GM19372 (cell line): ENCODE data around the gene MITF.

ENCODE experiments used
- ATAC-seq: cut with Tn5 transposase; IDR thresholded peaks from one replicate; pipeline ENCODE4 v1.9.1; 2021; ENCODE audit warnings: mild to moderate bottlenecking, low read depth, moderate library complexity; ENCODE audit not compliant: unreplicated experiment

Gene MITF

DNA sequence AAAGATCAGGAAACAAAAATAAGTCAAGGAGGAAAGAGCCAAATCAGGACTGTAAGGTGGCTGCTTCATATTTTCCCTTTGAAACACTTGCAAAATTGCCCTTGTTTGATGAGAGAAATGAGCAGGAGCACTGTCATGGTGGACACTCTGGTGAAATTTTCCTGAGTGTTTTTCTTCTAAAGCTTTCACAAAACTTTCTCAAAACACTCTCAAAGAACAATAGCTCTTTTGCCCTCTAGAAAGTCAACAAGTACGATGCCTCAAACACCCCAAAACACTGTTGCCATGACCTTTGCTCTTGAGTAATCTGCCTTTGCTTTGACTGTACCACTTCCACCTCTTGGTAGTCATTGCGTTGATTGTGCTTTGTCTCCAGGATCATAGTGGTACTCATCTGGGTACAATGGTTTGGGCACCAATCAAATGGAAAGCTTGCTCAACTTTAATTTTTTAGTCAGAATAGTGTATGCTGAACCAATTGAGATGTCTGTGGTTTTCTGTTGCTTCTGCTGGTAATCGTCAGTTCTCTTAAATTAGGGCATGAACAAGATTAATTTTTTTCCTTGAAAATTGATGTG lies 13.2 kb upstream of the MITF start:
- ATAC-seq = no peak

DNA sequence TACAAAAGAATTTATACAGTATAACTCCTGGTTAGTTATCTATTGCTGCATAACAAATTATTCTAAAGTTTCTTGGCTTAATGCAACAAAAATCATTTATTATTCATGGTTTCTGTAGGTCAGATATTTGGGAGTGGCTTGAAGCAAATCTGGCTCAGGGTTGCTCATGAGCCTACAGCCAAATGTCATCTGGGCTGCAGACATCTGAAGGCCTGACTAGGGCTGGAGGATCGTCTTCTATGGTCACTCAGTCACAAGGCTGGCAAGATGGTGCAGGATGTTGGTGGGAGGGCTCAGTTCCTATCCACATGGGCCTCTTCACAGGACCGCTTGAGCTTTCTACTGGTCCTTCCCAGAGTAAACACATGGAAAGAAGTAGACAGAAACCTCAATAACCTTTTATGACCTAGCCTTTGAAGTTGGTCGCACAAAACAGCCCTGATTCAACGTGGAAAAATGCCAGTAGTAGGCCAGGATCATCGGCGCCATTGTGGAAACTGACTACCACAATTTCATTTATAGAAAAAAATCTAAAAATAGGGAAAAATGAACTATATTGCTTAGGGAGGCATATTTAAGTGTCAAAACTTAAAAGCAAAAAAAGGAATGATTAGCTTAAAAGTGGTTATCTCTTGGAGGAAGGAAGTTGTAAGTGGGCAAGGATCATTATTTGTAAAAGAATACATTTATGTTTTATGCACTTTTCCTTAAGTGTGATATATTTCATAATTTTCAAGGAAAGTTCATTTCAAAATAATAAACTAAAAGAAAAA lies 9.9 kb upstream of the MITF start:
- ATAC-seq = no peak

- ATAC-seq = no peak
Observed at GRCh38 chr3:69731080-69731479, 8.2 kb upstream of the MITF start.

DNA sequence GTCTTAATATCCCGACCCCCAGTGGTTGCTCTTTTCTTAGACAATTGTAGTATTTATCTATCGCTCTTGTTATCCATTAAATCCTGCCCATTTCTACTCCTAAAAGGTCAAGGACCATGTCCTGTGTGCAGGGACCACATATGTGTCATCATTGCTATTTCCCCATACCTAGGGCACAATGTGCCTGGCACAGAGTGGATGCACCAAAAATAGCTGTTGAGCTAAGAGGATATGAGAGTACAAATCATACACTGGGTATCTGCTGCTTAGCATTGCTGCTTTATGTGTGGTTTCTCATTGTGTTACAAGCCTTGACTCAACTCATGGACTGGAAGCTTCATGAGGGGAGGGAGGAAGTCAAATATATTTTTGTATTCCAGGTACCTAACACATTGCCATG lies 3.4 kb upstream of the MITF start:
- ATAC-seq = no peak

- ATAC-seq = no peak
Observed at GRCh38 chr3:69737392-69737791, 1.9 kb upstream of the MITF start.

DNA sequence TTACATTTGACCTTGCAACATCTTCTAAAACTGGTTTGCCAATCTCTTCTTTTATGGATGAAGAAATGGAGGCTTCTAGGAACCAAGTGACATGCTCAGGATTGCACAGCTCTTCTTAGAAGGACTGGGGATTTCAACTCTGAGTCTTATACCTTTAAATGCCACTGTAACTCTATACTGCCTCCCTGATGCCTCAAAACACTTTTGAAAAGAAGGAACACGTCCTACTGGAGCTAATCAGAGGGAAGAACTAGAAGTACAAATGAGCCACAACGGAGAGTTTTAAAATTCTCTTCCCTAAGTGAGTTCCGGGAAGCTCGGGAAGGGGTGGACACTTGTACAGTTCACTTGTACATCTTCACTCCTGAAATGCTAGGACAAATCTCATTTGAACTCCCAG lies 949 bp upstream of the MITF start:
- ATAC-seq = no peak

- ATAC-seq = no peak
Observed at GRCh38 chr3:69738859-69739203, 433 bp upstream of the MITF start.

- ATAC-seq = no peak
Observed at GRCh38 chr3:69740103-69741021, 1.1 kb downstream of the MITF start.

GRCh38 chr3:69741032-69741767 lies 1.9 kb downstream of the MITF start:
- no peak for ATAC-seq

- ATAC-seq = no peak
Observed at GRCh38 chr3:69742391-69742790, 3.1 kb downstream of the MITF start.

DNA sequence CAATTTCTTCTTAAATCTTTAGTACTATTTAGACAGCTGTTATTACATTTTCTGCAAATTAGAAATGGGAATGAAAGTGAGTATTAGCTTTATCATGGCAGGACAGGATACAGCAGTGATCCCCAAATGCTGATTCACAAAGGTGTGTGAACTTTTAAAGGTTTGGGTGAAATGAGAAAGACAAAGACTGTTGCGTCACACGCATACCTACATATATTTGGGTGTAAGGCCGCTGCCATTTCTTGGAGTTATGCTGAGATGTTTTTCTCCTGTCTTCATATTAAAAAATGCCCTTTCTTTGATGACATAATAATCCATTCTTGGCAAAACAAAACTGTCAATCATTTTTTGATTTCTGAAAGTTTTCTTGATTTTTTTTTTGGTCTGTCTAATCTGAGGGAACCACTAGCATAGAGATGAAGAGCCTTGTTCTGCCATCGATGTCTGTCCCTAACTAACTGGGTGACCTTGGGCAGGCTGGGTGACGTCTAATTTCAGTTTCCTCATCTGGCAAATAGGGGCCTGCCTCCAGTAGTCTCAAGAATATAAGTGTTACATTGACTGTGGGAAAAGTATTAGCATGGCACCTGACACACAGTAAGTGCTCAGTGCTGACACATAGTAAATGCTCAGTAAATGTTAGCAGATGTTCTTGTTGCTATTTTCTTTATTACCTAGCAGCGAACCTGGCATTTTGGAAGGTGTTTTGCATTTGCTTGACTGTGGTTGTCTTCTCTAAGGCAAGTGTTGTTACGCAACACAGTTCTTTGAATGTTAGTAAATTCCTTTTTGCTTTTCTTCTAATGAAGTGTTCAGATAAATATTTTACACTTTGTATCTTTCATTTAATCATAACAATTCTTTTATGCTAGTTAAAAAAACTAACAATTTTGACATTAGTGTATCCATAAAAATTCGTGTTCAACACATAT lies 5.0 kb downstream of the MITF start:
- ATAC-seq = no peak

GRCh38 chr3:69745505-69745904 lies 6.2 kb downstream of the MITF start:
- ATAC-seq = no peak

- ATAC-seq = no peak
Observed at GRCh38 chr3:69746119-69746518, 6.9 kb downstream of the MITF start.

DNA sequence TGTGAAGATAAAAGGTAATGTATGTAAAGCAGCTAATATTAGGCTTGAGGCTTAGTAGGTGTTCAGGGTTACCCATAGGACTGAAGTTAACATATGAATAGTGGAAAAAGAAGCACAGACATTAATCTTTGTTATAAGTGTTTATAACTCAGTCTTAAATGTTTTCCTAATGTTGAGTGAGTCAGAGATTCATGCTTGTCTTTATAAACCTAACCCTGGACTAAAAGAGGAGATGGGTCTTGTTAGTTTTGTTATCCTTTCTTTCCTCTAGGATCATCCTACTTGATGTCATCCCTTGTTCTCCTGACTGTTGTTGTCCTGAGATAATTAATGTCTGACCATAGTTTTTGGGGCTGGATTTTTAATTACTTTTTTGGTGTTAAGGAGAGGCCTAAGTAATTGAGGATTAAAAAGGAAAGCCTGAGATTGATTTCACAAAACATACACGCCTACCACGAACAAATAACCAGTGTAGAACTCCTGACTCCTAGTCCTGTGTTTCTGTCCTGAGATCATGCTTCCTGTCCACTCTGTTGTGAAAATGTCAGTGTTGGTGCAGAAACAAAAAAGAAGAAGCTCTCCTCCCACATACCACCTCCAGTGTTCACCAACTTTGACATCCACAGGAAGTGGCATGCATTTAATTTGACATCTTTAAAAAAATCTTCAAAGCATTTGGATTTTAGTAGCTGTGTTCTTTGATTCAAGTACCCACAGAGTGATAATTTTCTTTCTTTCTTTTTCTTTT lies 8.4 kb downstream of the MITF start:
- no peak for ATAC-seq

DNA sequence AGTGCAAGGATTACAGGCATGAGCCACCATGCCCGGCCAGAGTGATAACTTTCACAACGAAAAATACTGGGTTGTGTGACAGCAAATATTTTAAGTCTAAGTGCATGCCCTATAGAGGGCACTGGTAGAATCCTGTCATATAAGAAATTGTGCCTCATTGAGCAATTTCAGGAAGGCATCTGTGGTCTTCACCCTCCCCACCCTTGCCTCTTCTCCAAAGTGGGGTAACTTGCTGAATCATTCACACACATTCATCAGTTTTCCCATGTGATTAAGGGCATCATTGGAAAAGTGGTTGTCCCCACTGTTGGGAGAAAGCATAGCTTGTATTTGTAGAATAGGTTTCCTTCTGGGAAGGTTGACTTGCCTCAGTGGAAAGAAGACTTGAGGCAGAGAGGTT lies 9.2 kb downstream of the MITF start:
- ATAC-seq = no peak

DNA sequence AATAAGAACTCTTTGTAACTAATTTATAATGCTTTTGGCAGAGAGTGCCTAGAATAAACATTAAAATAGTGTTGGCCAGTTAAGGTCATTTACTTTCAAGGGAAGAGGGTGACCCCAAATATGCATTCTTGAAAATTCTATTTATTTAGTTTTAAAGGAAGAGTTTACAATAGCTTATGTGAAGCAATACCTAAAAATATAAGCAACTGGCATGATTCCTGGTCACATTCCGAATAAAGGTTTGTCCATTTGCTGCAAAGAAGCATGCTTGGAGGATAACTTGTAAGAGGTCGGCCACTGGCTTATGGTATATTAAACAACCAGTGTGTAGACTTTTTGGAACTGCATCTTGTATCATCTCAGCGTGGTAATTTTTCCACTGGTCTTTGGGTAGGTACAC lies 10.2 kb downstream of the MITF start:
- no peak for ATAC-seq

DNA sequence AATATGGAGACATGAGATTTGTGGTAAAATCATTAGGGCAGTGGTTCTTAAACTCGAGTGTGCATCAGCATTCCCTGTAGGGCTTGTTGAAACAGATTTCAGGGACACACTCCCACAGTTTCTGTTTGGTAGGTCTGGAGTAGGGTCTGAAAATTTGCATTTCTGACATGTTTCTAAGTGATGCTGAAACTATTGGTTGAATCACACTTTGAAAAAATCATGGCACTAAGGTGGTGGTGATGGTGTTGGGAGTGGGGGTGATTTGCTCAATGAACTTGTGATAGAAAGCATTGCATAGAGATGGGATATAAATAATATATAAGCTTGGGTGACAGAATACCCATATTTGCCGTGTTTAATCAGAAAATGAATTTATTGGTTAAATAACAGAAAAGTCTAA lies 11.3 kb downstream of the MITF start:
- no peak for ATAC-seq

DNA sequence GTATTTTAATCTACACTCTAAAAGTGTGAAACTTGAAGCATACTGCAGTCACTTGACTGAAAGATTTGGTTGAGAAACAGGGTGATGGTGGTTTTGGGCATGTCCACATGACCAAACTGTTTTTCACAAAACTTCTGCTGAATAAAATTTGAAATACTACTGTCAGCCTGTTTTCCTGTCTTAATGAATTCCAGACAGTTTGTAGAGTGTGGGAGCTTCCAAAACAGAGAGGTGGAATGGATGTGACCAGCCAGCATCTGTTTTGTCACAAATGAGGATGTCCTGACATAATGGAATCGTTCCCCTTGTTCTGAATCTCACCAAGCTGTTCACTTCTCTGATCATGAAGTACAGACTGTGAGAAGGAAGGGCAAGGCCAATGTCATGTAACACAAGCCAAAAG lies 11.8 kb downstream of the MITF start:
- ATAC-seq = no peak

DNA sequence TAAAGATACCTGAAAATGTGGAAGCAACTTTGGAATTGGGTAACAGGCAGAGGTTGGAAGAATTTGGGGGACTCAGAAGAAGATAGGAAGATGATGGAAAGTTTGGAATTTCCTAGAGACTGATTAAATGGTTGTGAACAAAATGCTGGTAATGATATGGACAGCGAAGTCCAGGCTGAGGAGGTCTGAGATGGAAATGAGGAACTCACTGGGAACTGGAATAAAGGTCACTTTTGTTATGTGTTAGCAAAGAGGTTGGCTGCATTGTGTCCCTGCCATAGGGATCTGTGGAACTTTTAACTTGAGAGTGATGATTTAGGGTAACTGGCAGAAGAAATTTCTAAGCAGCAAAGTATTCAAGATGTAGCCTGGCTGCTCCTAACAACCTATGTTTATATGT lies 13.0 kb downstream of the MITF start:
- no peak for ATAC-seq
